Stimulated activated CD8-positive, alpha-beta memory T cell treated with anti-CD3 and anti-CD28 coated beads, Interleukin-4, amount 100 ng/mL, for 4 hours (primary cell): ENCODE results near the gene GALR2.

Experiments
- DNase-seq, 2 donors: peaks; one replicate each; pipeline ENCODE4 v3.0.0-alpha.2; 2020; ENCODE audit warnings: low read depth in 2 of 2, low spot score in 1 of 2

The GALR2 gene

GRCh38 chr17:76124582-76125390 is 50.2 kb downstream of the GALR2 start:
- DNase-seq, result no peak

- no peak for DNase-seq
Measured at GRCh38 chr17:76125391-76125675, 50.8 kb downstream of the GALR2 start.

- no peak for DNase-seq
Measured at GRCh38 chr17:76125922-76126321, 51.3 kb downstream of the GALR2 start.
